ENCODE data around the gene JMJD1C.
"Not testable (repeated sequence)": the region's sequence is repeated elsewhere in the genome, so short reads cannot be mapped to it uniquely, and the experiment has no call there.

DNA sequence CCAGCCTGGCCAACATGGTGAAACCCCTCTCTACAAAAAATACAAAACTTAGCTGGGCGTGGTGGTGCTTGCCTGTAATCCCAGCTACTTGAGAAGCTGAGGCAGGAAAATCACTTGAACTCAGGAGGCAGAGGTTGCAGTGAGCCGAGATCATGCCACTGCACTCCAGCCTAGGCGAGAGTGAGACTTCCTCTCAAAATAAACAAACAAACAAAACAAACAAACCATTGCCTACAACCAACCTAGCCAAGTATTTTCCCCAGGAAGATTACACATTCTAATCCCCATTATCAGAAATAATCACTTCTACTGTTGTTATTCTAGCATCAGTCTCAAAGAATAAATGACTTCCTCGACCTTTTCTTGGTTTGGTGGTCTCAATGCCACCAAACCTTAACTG is 172.9 kb downstream of the JMJD1C start:
- TF ChIP-seq POLR2A, CTCF (IDR thresholded peaks at IDR 0.05): not testable (repeated sequence)
